Nephron progenitor cell (in vitro differentiated cells): ENCODE measurements around the gene AGXT.

Experiments used
- DNase-seq: peaks from one replicate; pipeline ENCODE4 v3.0.0; 2021
- H3K27ac Mint-ChIP-seq: 2 replicates; pipeline ENCODE4 v1.8.0; 2021; ENCODE audit warnings: mild to moderate bottlenecking, moderate library complexity, mixed read lengths
- H3K27me3 Mint-ChIP-seq: 2 replicates; pipeline ENCODE4 v1.8.0; 2021; ENCODE audit warnings: mild to moderate bottlenecking, low read depth, mixed read lengths; ENCODE audit not compliant: poor library complexity
- H3K36me3 Mint-ChIP-seq: 2 replicates; pipeline ENCODE4 v1.8.0; 2021; ENCODE audit warnings: low read depth, mixed read lengths
- H3K4me1 Mint-ChIP-seq: 2 replicates; pipeline ENCODE4 v1.8.0; 2021; ENCODE audit warnings: mixed read lengths
- H3K4me3 Mint-ChIP-seq: 2 replicates; pipeline ENCODE4 v1.8.0; 2021; ENCODE audit warnings: mild to moderate bottlenecking, moderate library complexity, mixed read lengths
- H3K9me3 Mint-ChIP-seq: 2 replicates; pipeline ENCODE4 v1.8.0; 2021; ENCODE audit warnings: mild to moderate bottlenecking, moderate library complexity, mixed read lengths
- CTCF ChIP-seq: fragments of 200-600 bp; sonication (generic); IDR thresholded peaks from 2 replicates; pipeline ENCODE4 v1.5.0; 2021; ENCODE audit warnings: antibody characterized with exemption

The AGXT gene

GRCh38 chr2:240890691-240891090, 22.1 kb downstream of the AGXT start:
- H3K36me3 Mint-ChIP-seq = no peaks in the 10 kb centered on the region
- no peaks in the 10 kb centered on the region for H3K9me3 Mint-ChIP-seq
- no peaks in the 10 kb centered on the region for H3K27me3 Mint-ChIP-seq

GRCh38 chr2:240891492-240892340, 23.1 kb downstream of the AGXT start:
- DNase-seq = no peak
- TF ChIP-seq CTCF = no peak
- Mint-ChIP-seq H3K36me3 (no peaks in the 10 kb centered on the region), H3K27me3 (no peaks in the 10 kb centered on the region), H3K27ac (no peak overlapping the region), H3K4me1 (peaks cover 5% of the 10 kb centered on the region), H3K9me3 (no peaks in the 10 kb centered on the region), H3K4me3 (no peak overlapping the region)

More at GRCh38 chr2:240890691-240891090, 22.1 kb downstream of the AGXT start:
- Mint-ChIP-seq H3K4me3 (no peak overlapping the region), H3K4me1 (peaks cover 5% of the 10 kb centered on the region), H3K27ac (no peak overlapping the region)
- no peak for DNase-seq
- TF ChIP-seq CTCF = no peak

- no peak overlapping the region for H3K4me3 Mint-ChIP-seq
Measured at GRCh38 chr2:240892356-240892755, 23.7 kb downstream of the AGXT start.

GRCh38 chr2:240892925-240893324, 24.3 kb downstream of the AGXT start:
- Mint-ChIP-seq H3K4me3 (no peak overlapping the region), H3K36me3 (no peaks in the 10 kb centered on the region), H3K9me3 (no peaks in the 10 kb centered on the region), H3K4me1 (peaks cover 5% of the 10 kb centered on the region), H3K27ac (no peak overlapping the region), H3K27me3 (no peaks in the 10 kb centered on the region)
- DNase-seq = no peak
- no peak for TF ChIP-seq CTCF

More at GRCh38 chr2:240892356-240892755, 23.7 kb downstream of the AGXT start:
- no peak for DNase-seq
- Mint-ChIP-seq H3K9me3 (no peaks in the 10 kb centered on the region), H3K27me3 (no peaks in the 10 kb centered on the region), H3K4me1 (peaks cover 5% of the 10 kb centered on the region), H3K36me3 (no peaks in the 10 kb centered on the region), H3K27ac (no peak overlapping the region)
- TF ChIP-seq CTCF = no peak

GRCh38 chr2:240893363-240893844, 24.8 kb downstream of the AGXT start:
- peaks cover 5% of the 10 kb centered on the region for H3K4me1 Mint-ChIP-seq
- peak overlapping the region; percentile 40 for H3K4me3 Mint-ChIP-seq
- no peaks in the 10 kb centered on the region for H3K27me3 Mint-ChIP-seq
- TF ChIP-seq CTCF = no peak
- H3K27ac Mint-ChIP-seq = no peak overlapping the region
- no peaks in the 10 kb centered on the region for H3K9me3 Mint-ChIP-seq
- DNase-seq = peak; percentile 65
- H3K36me3 Mint-ChIP-seq = no peaks in the 10 kb centered on the region

- no peaks in the 10 kb centered on the region for H3K9me3 Mint-ChIP-seq
- H3K4me1 Mint-ChIP-seq = peaks cover 5% of the 10 kb centered on the region
- no peaks in the 10 kb centered on the region for H3K27me3 Mint-ChIP-seq
- H3K27ac Mint-ChIP-seq = no peak overlapping the region
- no peak for DNase-seq
- TF ChIP-seq CTCF = no peak
- H3K4me3 Mint-ChIP-seq = no peak overlapping the region
- no peaks in the 10 kb centered on the region for H3K36me3 Mint-ChIP-seq
Measured at GRCh38 chr2:240894006-240894405, 25.4 kb downstream of the AGXT start.
